Hematopoietic multipotent progenitor cell treated with erythropoietin and hydrocortisone succinate and interleukin-3 and kit ligand, for 8 days (in vitro differentiated cells): Measurements from ENCODE around the gene RIMS1.
"Not testable (repeated sequence)": the region's sequence is repeated elsewhere in the genome, so short reads cannot be mapped to it uniquely, and the experiment has no call there.

Experiments
- DNase-seq: peaks from one replicate; pipeline ENCODE4 v3.0.0-alpha.2; 2015

RIMS1 gene

DNA sequence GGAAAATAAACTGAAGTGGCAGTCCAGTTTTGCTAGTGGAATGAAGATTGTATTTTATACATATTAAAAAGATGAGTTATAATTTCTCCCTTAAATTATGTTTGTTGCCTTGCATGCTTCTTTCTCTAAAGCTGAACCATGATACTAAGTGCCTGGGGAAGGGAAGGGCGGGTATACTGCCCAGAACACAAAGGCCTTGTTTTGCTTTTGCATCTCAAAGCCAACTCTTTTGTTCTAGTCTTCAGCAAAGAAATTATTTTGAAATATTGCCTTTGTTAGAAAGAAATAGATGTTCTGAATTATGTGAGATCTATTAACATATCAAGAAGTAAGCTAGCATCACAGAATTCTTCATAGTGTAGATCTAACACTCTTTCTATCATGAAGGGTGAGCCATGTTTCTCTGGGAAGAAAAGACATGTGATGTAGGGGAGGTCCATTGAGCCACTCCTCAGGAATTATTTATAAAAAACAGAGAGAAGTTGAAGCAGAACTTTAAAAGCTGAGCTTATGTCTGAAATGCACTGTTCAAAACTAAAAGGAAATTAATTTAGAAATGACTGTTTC, 108.4 kb downstream of the RIMS1 start:
- no peak for DNase-seq

- no peak for DNase-seq
These were observed 111.0 kb downstream of the RIMS1 start for GRCh38 chr6:71997341-71997740.

DNA sequence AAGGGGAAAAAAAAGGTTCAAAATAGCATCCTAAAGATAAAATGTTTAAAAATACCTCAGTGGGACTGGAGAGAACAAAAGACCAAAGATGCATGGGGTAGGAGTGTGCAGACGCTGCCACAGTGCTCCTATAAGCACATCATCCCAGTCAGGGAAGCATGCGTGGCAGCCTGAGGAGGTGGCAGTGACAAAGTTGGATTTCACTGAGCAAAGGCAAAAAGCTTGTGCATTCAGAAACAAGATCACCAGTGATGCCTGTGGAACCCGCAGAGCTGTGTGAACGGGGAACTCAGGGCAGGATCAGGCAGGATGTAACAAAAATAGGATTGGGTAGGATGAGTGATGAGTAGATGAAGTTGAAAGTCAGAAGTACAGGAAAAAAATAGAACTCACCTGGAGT, 116.1 kb downstream of the RIMS1 start:
- DNase-seq: no peak

GRCh38 chr6:72006591-72006990, 120.2 kb downstream of the RIMS1 start:
- not testable (repeated sequence) for DNase-seq

GRCh38 chr6:72022830-72023229, 136.5 kb downstream of the RIMS1 start:
- no peak for DNase-seq

DNA sequence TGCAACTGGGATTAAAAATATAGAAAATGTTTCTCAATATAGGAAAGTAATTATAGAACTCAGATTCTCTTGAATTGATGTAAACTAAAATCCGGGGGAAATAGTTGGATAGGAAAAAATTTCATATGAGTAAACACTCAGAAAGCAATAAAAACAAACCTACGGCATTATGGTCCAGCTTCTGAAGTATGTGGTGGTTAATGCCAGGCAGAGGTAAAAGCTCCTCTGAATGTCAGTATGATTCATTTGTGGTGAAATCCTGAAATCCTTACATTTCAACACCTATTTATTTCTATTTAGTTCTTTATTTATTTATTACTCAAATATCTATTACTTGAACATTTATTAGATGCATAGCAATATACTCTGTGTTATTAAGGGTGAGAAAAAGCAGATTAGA, 145.1 kb downstream of the RIMS1 start:
- no peak for DNase-seq

DNA sequence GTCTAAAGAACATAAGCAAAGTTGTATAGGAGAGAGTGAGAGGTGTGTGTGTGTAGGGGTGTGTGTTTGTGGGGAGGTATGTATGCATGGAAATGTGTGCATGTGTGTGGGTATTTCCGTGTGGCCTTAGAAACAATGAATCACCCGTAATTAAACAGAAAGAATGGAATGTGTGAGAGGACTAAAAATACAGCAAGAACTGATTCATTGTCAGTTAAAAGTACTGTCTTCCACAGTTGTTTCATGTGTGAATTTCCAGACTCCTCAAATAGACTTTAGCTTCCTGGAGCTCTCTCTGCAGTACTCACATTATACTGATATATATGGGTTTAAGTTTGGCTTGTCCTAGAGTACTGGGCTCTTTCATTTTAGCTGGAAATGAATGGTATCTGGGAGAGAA, 145.7 kb downstream of the RIMS1 start:
- DNase-seq: no peak

GRCh38 chr6:72035486-72035885, 149.1 kb downstream of the RIMS1 start:
- no peak for DNase-seq

- no peak for DNase-seq
These were observed 149.6 kb downstream of the RIMS1 start for GRCh38 chr6:72035966-72036365.

GRCh38 chr6:72037006-72037405, 150.7 kb downstream of the RIMS1 start:
- DNase-seq: no peak

DNA sequence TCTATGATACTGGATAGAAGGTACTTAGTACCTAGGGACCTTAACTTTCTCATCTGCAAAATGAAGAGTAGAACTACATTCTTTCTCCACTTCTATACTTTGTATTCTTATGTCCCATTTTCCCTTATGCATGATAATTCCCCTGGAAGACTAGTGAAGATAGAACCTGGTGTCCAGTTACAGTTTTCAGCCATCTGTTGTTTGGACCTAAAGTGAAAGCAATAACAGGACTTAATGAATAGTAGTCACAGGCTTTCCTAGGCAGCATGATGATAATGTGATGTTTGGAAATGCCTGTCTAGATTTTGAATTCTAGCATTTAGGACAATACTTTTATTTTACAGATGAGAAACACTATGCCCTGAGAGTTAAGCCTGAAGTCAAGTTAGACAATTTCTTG, 153.8 kb downstream of the RIMS1 start:
- no peak for DNase-seq

GRCh38 chr6:72042088-72042487, 155.7 kb downstream of the RIMS1 start:
- DNase-seq: no peak

GRCh38 chr6:72048080-72048479, 161.7 kb downstream of the RIMS1 start:
- no peak for DNase-seq

DNA sequence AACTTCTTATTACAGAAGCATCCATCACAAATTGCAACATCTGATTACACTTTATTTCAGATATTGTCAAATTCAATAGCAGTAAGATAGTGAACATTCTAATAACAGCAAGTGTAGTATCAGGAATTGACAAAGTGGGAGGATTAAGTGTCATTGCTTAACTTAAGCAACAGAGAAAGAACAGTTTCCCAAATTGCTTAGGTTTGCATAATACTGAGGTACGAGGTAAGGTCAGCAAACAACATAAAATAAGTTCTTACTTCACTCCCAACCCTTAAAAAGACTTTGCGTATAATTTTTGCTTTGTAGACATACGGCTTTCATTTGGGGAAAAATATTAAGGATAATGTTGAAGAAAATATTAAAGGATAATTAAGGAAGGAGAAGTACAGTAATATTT, 163.0 kb downstream of the RIMS1 start:
- DNase-seq: no peak

GRCh38 chr6:72061286-72061685, 174.9 kb downstream of the RIMS1 start:
- no peak for DNase-seq

DNA sequence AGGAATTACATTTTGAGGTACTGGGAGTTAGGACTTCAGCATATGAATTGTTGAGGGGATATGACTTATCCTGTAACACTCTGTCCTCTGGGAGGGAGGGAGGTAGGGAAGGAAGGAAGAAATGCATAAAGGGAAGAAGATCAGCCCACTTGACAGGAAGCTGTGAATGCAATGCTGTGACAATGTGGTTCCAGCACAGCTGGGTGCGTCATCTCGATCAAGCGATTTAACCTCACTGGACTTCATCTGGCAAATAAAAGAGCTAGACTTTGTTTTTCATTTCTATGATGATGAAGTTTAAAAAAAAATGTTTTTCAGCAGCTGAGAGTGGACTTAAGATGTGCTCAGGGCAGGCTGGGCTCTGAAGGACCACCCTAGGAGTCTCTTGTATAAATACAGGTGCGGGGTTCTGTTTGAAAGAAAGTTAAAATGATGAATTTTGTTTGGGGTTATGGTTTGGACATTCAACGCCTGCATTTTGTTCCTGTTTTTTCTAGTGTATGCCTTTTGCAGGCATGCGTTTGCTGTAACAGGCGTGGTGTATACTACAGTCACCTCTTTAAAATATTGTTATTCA, 178.1 kb downstream of the RIMS1 start:
- DNase-seq: no peak

DNA sequence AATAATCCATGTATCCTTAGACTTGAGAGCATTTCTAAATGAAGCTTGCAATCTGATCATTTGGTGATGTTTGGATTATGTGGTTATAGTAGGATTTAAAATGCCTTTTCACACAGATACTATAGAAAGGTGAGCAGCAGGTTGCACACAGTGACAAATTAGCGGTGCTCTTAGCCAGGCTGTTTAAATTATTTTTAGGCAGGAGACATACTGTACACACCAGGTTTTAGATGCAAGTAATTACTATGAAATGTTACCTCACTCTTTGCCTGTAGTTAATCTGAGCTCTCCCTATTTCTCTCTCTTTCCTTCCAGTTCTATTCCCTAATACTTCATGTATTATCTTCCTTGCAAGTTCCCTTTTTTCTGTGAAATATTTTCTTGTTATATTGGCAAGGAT, 191.7 kb downstream of the RIMS1 start:
- DNase-seq: no peak

DNA sequence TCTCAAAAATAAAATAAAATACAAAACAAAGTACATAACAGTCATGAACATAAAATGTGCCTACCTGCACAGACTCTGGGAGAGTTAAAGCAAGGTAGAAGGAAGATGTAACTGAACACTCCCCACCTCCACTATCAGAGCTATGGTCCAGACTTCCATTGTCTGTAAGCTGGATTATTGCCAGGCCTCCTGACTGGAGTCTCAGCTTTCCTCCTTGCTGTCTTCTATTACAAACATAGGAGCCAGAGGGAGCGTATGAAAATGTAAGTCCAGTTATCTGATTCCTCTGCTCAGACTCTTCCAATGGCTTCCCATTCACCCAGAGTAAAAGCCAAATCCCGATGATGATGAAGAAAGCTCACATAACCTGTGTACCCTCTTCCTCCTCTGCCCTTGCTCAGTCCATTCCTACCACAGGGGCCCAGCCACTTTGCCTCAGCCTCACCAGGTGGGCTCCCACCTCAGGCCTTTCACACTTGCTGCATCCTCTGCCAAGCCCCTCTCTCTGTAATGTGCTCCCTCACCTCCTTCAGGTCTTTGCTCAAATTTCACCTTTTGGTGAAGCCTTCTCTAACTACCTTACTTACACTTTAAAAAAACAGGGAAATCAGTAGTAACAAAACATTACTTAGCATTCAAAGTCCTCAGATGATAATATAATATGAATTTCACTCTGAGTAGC, 194.1 kb downstream of the RIMS1 start:
- DNase-seq: no peak

DNA sequence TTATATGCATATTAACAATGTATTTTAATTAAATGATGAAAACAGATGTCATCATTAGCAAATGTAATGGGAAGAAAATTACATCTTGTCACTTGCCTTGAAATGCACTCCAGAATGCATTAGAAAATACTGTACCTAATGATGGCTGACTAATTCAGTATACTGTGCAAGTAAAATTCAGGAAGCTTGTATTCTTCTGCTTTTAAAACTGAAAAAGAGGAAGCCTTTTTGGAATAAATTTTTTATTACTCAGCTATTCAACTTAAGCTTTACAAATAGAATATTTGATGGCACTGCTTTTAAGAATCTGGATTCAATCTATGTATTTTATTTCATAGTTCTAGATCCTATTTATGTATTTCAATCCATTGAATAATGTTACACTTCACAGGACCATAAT, 195.5 kb downstream of the RIMS1 start:
- DNase-seq: no peak

- no peak for DNase-seq
These were observed 197.6 kb downstream of the RIMS1 start for GRCh38 chr6:72083976-72084375.

DNA sequence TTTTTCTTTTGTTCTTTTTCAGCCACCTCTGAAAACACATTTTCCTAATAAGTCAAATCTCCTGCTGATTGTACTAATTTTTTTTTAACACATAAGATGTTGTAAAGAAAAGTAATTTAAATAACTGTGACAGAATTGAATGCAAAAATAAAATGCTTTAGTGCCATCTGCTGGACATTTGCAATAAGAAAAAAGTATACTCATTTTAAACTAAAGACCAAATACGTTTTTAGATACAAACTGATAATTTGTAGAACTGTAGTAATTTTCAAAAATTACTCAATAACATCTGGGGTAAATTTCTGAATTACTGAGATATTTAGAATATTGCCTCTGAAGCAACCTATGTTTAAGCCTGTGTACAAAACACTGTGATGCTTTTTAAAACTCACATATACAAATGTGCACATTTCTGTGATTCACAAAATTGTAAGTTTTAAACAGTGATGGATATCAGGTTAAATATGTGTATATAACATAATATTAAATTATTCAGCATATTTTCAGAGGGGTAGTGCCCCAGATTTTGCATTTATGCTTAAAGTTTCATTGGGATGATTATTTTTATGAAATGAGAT, 198.7 kb downstream of the RIMS1 start:
- DNase-seq: peak; percentile 13

GRCh38 chr6:72094506-72094905, 208.2 kb downstream of the RIMS1 start:
- no peak for DNase-seq

DNA sequence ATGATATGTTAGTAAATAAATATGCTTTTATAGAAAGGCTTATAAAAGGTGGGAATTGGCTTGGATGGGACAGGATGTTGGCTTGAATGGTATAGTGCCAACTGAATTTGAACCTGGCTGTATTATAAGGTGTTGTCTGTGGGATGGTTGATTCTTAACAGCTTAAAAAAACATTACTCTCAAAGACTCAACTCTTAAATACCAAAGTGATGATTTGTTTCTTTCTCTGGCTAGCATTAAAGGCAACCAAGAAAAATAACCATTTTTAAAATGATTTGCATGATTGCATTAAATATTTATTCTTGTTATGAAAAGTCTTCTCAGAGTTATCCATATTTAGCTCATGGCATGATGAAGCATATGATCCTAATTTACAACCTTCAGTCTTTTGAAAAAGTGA, 216.2 kb downstream of the RIMS1 start:
- DNase-seq: no peak

DNA sequence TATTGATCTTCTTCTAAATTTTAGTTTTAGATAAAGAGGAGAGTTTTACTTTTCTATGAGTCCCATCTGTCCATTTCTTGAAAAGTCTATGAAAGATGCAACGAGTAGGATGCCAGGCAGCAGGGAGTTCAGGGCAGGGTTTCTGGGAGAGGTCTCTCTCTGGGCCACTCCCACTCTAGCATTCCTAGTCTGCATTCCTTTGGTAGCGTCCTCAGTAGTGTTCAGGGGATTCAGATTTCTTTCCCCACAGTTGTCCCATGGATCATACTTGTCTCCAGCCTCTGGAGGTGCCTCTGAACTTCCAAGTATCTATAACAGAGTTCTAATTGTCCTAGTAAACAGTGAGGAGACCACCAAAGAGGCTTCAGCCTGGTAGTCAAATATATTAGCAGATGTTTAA, 225.3 kb downstream of the RIMS1 start:
- DNase-seq: no peak

- DNase-seq: no peak
These were observed 244.0 kb downstream of the RIMS1 start for GRCh38 chr6:72130327-72130726.
